ENCODE results near the gene MTA2.
"Not testable (repeated sequence)": the region's sequence is repeated elsewhere in the genome, so short reads cannot be mapped to it uniquely, and the experiment has no call there.

The MTA2 gene

DNA sequence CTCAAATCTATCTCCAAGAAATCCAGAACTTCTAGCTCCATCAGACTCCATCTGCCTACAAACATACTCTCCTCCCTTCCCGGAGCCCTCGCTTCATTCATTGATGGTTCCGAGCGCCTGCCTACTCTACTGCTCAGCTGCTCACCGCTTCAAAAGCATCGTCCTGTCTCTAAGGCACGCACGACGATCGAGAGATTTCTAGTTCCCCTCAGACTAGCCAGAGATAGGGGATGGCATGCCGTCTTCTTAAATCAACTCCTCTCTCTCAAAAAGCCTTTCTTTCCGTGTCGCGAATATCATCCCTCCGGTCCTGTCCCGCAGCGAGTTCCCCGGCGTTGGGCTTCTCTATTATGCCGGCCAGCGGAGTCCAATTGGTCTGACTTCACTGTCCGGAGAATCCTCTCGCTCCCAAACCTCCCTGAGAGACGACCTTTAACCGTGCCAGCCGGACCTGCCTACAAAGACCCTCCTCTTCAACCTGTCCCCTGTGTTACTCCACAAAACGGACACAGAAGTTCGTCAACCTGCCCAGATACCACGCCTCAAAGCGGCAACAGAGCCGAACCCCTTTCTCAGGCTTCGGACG is 28.6 kb downstream of the MTA2 start:
- TF ChIP-seq, protein P1, sequence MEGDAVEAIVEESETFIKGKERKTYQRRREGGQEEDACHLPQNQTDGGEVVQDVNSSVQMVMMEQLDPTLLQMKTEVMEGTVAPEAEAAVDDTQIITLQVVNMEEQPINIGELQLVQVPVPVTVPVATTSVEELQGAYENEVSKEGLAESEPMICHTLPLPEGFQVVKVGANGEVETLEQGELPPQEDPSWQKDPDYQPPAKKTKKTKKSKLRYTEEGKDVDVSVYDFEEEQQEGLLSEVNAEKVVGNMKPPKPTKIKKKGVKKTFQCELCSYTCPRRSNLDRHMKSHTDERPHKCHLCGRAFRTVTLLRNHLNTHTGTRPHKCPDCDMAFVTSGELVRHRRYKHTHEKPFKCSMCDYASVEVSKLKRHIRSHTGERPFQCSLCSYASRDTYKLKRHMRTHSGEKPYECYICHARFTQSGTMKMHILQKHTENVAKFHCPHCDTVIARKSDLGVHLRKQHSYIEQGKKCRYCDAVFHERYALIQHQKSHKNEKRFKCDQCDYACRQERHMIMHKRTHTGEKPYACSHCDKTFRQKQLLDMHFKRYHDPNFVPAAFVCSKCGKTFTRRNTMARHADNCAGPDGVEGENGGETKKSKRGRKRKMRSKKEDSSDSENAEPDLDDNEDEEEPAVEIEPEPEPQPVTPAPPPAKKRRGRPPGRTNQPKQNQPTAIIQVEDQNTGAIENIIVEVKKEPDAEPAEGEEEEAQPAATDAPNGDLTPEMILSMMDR (IDR thresholded peaks at IDR 0.05; ENCODE audit: insufficient read depth, missing control alignments), result no peak
- no peak for FAIRE-seq
- no peak for DNase-seq (ENCODE audit: insufficient read length, low spot score)

DNA sequence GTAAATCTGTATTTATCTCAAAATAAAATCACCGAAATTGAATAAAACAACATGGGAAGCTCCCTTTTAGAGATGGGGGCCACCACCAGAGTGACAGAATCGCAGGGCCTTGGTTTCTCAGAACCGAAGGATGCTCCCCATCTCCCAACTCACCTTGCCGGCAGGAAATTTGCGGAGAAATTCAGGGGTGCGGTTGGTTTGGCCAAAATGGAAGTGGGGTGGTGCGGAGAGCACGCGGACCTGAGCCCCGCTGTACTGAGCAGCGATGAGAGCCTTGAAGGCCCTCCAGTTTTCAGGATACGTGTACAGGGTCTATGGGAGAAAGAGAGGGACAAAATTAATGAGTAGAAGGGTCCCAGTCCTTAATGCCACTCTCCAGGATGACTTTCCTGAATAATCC is 29.2 kb downstream of the MTA2 start:
- no peak for FAIRE-seq
- no peak for DNase-seq (ENCODE audit: insufficient read length, low spot score)
- TF ChIP-seq, protein P1 (IDR thresholded peaks at IDR 0.05; ENCODE audit: insufficient read depth, missing control alignments), result no peak

DNA sequence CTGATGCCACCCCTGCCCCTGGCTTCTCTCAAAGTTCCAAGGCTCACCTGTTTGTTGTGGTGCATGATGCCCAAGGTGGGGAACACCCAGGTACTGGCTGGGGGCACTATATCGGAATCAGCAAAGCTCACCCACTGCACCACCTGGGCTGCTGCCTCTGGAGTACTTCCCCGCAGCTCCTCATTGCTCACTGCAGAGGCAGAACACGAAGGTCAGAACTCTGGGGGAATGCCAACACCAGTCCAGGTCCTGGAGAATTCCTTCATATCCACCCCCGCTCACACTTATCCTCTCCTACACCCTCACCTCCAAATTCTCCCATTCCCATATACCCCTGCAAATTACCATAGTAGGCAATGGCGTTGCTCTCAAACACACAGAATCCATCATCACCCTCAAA is 30.2 kb downstream of the MTA2 start:
- FAIRE-seq; DNase-seq (ENCODE audit: insufficient read length, low spot score): not testable (repeated sequence)

DNA sequence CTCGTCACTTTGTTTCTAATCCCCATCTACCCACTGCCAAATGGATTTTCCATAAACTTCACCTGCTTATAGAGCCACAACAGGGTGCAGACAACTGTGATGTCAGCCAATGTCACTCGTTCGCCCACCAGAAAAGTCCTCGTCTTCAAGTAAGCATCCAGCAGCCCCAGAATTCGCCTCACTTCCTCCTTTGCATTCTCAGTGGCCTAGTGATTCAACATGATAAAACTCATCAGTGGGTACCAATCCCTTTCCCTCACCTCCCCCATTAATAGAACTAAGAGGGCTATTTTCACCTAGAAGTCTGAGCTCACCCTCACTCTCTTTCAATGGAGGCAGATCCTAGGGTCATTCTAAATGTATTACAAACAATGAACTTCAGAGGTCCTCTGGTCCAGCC is 30.8 kb downstream of the MTA2 start:
- not testable (repeated sequence) for FAIRE-seq

DNA sequence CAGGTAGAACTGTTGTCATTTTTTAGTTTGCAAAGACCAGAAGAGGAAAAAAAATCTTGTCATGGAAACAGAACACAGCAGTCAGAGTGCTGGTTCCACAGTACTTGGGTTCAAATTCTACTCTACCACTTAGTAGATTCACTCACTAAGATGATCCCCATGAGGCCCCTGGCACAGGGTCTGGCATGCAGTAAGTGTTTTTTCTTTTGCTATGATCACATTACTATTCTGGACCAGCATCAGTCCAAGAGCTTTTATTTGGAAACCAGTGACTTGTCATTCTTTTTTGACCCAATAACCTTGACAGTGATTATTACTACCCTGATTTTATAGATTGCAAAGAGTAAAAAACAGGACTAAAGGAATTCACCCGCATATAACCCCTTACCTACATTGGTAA is 32.1 kb downstream of the MTA2 start:
- TF ChIP-seq, protein P1 (IDR thresholded peaks at IDR 0.05; ENCODE audit: insufficient read depth, missing control alignments), result no peak
- DNase-seq (ENCODE audit: insufficient read length, low spot score) (no peak), FAIRE-seq (no peak)

More for the DNA sequence above, 30.8 kb downstream of the MTA2 start:
- DNase-seq (ENCODE audit: insufficient read length, low spot score), result not testable (repeated sequence)

DNA sequence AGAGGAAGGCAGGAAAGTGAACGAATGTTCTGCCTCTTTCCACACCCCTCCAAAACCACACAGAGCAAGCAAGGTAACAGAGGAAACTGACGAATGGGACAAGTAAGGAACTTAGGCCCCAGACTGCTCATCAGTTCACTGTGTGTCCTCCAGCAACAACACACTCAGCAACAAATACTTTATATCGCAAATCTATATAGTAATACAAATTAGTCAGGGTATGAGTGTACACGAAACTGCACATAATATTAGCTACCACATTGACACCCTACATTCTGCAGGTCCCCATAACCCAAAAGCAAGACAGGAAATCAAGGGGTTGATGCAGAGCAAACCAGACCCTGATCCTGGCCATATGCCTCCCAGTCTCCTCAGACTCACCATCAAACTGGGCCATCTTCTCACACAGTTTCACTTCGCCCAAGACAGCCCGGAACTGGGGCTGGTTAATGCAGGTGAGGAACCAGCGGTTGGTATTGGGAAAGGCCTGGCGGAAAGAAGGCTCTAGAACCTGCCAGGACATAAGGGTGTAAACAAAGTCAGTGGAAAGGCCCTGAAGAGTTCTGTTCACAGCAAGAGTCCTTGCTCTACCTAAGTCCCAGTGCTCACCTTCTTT is 34.5 kb downstream of the MTA2 start:
- DNase-seq (ENCODE audit: insufficient read length, low spot score) (no peak), FAIRE-seq (no peak)
- TF ChIP-seq, protein P1 (IDR thresholded peaks at IDR 0.05; ENCODE audit: insufficient read depth, missing control alignments), result no peak

DNA sequence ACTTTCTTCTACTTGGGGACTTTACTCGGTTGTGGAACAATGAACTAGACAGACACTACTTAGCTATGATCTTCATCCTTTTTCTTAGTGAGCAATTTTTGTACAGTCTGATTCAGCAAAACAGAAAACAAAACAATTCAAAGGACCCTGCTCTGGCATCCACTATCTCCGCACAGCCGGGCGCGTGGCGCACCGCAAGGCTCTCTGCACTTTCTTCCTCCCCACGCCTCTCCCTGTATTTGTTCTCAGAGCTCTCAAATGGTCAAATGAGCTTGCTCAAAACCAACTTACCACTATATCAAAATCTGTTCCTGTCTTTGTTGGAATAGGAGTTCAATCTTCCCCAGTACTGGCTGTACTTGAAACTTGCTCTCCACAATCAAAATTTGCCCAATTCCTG is 35.4 kb downstream of the MTA2 start:
- TF ChIP-seq, protein P1 (IDR thresholded peaks at IDR 0.05; ENCODE audit: insufficient read depth, missing control alignments), result no peak
- no peak for FAIRE-seq
- no peak for DNase-seq (ENCODE audit: insufficient read length, low spot score)

DNA sequence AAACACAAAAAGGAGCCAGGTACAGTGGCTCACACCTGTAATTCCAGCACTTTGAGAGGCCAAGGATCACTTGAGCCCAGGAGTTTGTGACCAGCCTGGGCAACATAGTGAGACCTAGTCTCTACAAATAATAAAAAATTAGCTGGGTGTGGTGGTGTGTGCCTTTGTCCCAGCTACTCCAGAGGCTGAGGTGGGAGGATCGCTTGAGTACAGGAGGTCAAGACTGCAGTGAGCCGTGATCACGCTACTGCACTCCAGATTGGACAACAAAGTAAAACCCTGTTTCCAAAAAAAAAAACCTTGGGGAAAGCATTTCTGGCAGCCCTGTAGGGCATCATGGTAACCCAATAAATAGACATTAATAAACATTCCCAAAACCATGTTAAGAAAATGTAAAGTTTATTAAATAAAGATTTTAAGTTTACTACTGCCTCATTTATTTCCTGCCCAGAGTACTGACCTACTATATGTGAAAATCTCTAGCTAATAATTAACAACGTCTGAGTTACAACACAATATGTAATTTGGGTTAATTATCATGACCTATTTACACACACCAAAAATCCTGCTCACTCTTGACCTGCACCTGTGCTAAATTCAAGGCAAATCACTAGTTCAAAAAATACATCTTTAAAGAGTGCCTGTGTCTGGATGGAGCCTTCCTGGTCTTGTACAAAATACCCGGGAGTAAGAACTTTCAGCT is 36.4 kb downstream of the MTA2 start:
- TF ChIP-seq, protein P1 (IDR thresholded peaks at IDR 0.05; ENCODE audit: insufficient read depth, missing control alignments), result no peak
- FAIRE-seq, result no peak
- no peak for DNase-seq (ENCODE audit: insufficient read length, low spot score)

DNA sequence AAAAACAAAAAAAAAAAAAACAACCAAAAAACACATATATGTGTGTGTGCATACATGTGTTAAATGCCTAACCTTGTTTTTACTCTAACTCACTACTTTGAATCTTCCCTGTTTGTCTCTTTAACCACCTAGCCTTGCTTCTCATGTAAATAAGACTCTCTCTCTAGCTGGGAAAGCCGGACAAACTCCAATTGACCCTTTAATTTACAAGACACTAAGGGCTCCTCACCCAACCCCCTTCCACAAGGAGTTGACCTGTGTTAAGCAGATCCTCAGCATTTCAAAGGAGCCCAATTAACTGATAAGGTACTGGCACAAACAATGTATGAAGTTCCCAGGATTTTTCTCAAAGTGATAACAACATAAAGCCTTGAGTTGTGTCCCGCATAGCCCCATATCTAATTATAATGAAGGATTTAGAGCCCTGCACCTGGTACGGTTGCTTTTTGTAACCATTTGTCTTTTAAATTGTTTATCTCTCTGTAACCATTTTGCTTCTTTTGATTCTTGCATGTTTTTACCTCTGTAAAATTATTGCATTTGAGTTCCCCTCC is 39.9 kb downstream of the MTA2 start:
- not testable (repeated sequence) for DNase-seq (ENCODE audit: insufficient read length, low spot score); FAIRE-seq

All from D721Med (cell line).